GM12878 (cell line): Measurements from ENCODE around the gene MT3. TPM values are rescaled to one million over a fixed set of nuclear protein-coding genes. Genes with fewer than 3 reads are reported as not detected.

Experiments
- ATAC-seq: fragments of 200-7000 bp; cut with Tn5 transposase; 3 replicates; pipeline ENCODE4 v1.9.1; 2020; ENCODE audit warnings: mild to moderate bottlenecking, moderate library complexity
- BruUV-seq: library from RNA; stranded (reverse); fragments of 400-500 nt; replicated peaks from 2 replicates; lab custom pipeline; 2021; lab: Mats Ljungman, UMichigan
- CTCF ChIA-PET: fragments of 300-600 bp; sonication (Branson Sonifier 250); formaldehyde crosslinking; extraction: SDS; loops from one replicate; lab custom pipeline; 2021; ENCODE audit warnings: inconsistent platforms; lab: Yijun Ruan, JAX
- POLR2A ChIA-PET: fragments of 350-600 bp; formaldehyde crosslinking; extraction: SDS; loops from one replicate; lab custom pipeline; 2021; ENCODE audit warnings: inconsistent platforms; lab: Charles Lee
- RAD21 ChIA-PET: fragments of 300-600 bp; sonication (Branson Sonifier 250); formaldehyde crosslinking; loops from one replicate; lab custom pipeline; 2023; ENCODE audit warnings: antibody characterized with exemption; ENCODE audit not compliant: unreplicated experiment; lab: Charles Lee
- SMC1A ChIA-PET: fragments of 300-600 bp; sonication (Branson Sonifier 250); formaldehyde crosslinking; loops from one replicate; lab custom pipeline; 2023; ENCODE audit not compliant: unreplicated experiment, uncharacterized antibody; lab: Charles Lee
- DNase-seq: peaks from one replicate; pipeline ENCODE4 v3.0.0-alpha.2; 2011; ENCODE audit warnings: low read depth, low spot score
- FAIRE-seq: peaks from 3 replicates; lab custom pipeline; 2011; peaks lifted over from hg19 to GRCh38; lab: Jason Lieb, UNC
- H2AFZ ChIP-seq: 2 replicates; pipeline ENCODE4 v1.6.0; 2011; ENCODE audit warnings: low read depth, low read length, control low read depth; ENCODE audit not compliant: control insufficient read depth
- H3K27ac ChIP-seq: 2 replicates; pipeline ENCODE4 v1.5.1; 2011; ENCODE audit warnings: control low read depth; ENCODE audit not compliant: control insufficient read depth, insufficient read depth
- H3K27me3 ChIP-seq, 2 experiments: replicated peaks in 1 of 2; 2 replicates each; pipeline versions ENCODE4 v1.6.0 to v1.6.1; 2011; ENCODE audit warnings: low read length in 1 of 2; ENCODE audit not compliant: control insufficient read depth in 2 of 2, insufficient read depth in 2 of 2
- H3K36me3 ChIP-seq, 2 experiments: 2 replicates each; pipeline ENCODE4 v1.5.1; 2011; ENCODE audit warnings: low read length in 1 of 2; ENCODE audit not compliant: control insufficient read depth in 2 of 2, insufficient read depth in 2 of 2
- H3K4me1 ChIP-seq: 2 replicates; pipeline ENCODE4 v1.6.1; 2011; ENCODE audit warnings: mild to moderate bottlenecking, low read length, moderate library complexity, mixed read lengths; ENCODE audit not compliant: control insufficient read depth, insufficient read depth
- H3K4me2 ChIP-seq: 2 replicates; pipeline ENCODE4 v1.6.0; 2011; ENCODE audit warnings: control low read depth; ENCODE audit not compliant: control insufficient read depth, insufficient read depth
- H3K4me3 ChIP-seq: fragments of 200-600 bp; sonication (generic); 2 replicates; pipeline ENCODE4 v1.5.1; 2016
- H3K79me2 ChIP-seq: 2 replicates; pipeline ENCODE4 v1.6.0; 2011; ENCODE audit warnings: low read length; ENCODE audit not compliant: control insufficient read depth, insufficient read depth
- H3K9ac ChIP-seq: 2 replicates; pipeline ENCODE4 v1.8.0; 2011; ENCODE audit warnings: low read length, control low read depth, mixed read lengths; ENCODE audit not compliant: control insufficient read depth, insufficient read depth
- H3K9me3 ChIP-seq: replicated peaks from 3 replicates; pipeline ENCODE4 v1.5.1; 2011; ENCODE audit warnings: mild to moderate bottlenecking, low read length; ENCODE audit not compliant: control insufficient read depth, insufficient read depth
- H4K20me1 ChIP-seq: 2 replicates; pipeline ENCODE4 v1.6.0; 2011; ENCODE audit not compliant: control insufficient read depth, insufficient read depth
- ATF7 ChIP-seq: fragments of 450-650 bp; IDR thresholded peaks from 2 replicates; pipeline ENCODE4 v1.6.1; 2016; ENCODE audit warnings: low read depth, mild to moderate bottlenecking
- CEBPZ ChIP-seq: fragments of 150-350 bp; IDR thresholded peaks from 2 replicates; pipeline ENCODE4 v1.6.1; 2016; ENCODE audit warnings: low read depth, low read length
- CREB1 ChIP-seq: IDR thresholded peaks from 2 replicates; pipeline ENCODE4 v1.6.1; 2012; ENCODE audit warnings: low read depth, mild to moderate bottlenecking, inconsistent platforms
- E4F1 ChIP-seq: fragments of 450-650 bp; IDR thresholded peaks from 2 replicates; pipeline ENCODE4 v1.6.1; 2018; ENCODE audit warnings: borderline replicate concordance, mild to moderate bottlenecking; ENCODE audit not compliant: partially characterized antibody
- IRF3 ChIP-seq: fragments of 450-650 bp; IDR thresholded peaks from 2 replicates; pipeline ENCODE4 v1.6.1; 2014; ENCODE audit warnings: mild to moderate bottlenecking
- IRF5 ChIP-seq: fragments of 450-650 bp; IDR thresholded peaks from 2 replicates; pipeline ENCODE4 v1.6.1; 2017; ENCODE audit warnings: borderline replicate concordance
- POLR2A ChIP-seq: IDR thresholded peaks from 2 replicates; pipeline ENCODE4 v1.6.1; 2011; ENCODE audit warnings: low read depth, mild to moderate bottlenecking, low read length
- PRDM15 ChIP-seq: fragments of 450-650 bp; formaldehyde crosslinking; IDR thresholded peaks from 2 replicates; pipeline ENCODE4 v1.4.0; 2020; ENCODE audit warnings: mild to moderate bottlenecking, moderate library complexity
- RBBP5 ChIP-seq: fragments of 200-600 bp; sonication (generic); conservative IDR thresholded peaks from 2 replicates; pipeline ENCODE4 v1.6.1; 2016
- SUZ12 ChIP-seq: fragments of 200-600 bp; sonication (generic); IDR thresholded peaks from one replicate; pipeline ENCODE4 v1.6.1; 2018; ENCODE audit warnings: antibody characterized with exemption, mild to moderate bottlenecking; ENCODE audit not compliant: unreplicated experiment
- ZNF207 ChIP-seq: fragments of 450-650 bp; IDR thresholded peaks from 2 replicates; pipeline ENCODE4 v1.6.1; 2014; ENCODE audit warnings: antibody characterized with exemption, mild to moderate bottlenecking, borderline replicate concordance
- WGBS: methylation state at CpG from one replicate; pipeline ENCODE4 v1.1.6; 2016; ENCODE audit warnings: low lambda C conversion rate; ENCODE audit not compliant: insufficient replicate concordance, insufficient coverage; ENCODE audit errors: missing lambda C conversion rate; 5-methylcytosine and 5-hydroxymethylcytosine counted together
- in situ Hi-C: fragments of 300-500 bp; cut with MboI; formaldehyde crosslinking; loops from 9 replicates; pipeline ENCODE4 v1.14.3; 2018; ENCODE audit warnings: mixed read lengths
- intact Hi-C: fragments of 100-400 bp; cut with micrococcal nuclease; formaldehyde crosslinking; loops from one replicate; pipeline ENCODE4 v1.14.2; 2022; ENCODE audit not compliant: unreplicated experiment
- polyA plus RNA-seq, 11 experiments: library from polyadenylated mRNA; depleted of rRNA in 4 of 11; unstranded in 6 of 11; stranded (reverse) in 5 of 11; fragments of >200 nt; fragmentation: Nextera tagmentation in 4 of 11; fragmentation: Illumina TruSeq in 1 of 11; extraction: Ambion mirVana in 4 of 11; extraction: Trizol in 1 of 11; gene quantifications; 1 replicate in 1 of 11; 2 replicates in 10 of 11; pipeline versions ENCODE4 v1.2.1 to v1.2.3, GENCODE V29; 2011 to 2016; ENCODE audit warnings: inconsistent platforms in 2 of 11, missing spikeins in 2 of 11, low read depth in 1 of 11
- total RNA-seq, 4 experiments: library from RNA; depleted of rRNA in 3 of 4; stranded (reverse); fragments of >200 nt in 3 of 4; fragmentation: Illumina TruSeq in 1 of 4; extraction: Trizol in 1 of 4; gene quantifications; 2 replicates each; pipeline versions ENCODE4 v1.2.1 to v1.2.3, GENCODE V29; 2013 to 2021

The MT3 gene
- total and polyA plus RNA-seq, 10 of the 15 experiments (the other 5 are each of a cell fraction or from before 2014, with no cell fraction given), result 0.41 TPM; not detected in 9

GRCh38 chr16:56559109-56559508 is 30.2 kb upstream of the MT3 start (continued):
- TF ChIP-seq IRF5, result no peak
- TF ChIP-seq ZNF207, result no peak
- no peak for TF ChIP-seq SUZ12
- no peak for TF ChIP-seq POLR2A
- no peak for TF ChIP-seq E4F1
- TF ChIP-seq ATF7, result no peak

GRCh38 chr16:56560447-56560846 is 28.9 kb upstream of the MT3 start:
- Histone ChIP-seq H3K4me1 (no peaks in the 10 kb centered on the region), H3K4me2 (no peak overlapping the region), H3K9me3 (no peaks in the 10 kb centered on the region), H2AFZ (no peak overlapping the region), H3K4me3 (no peak overlapping the region), H3K79me2 (no peaks in the 10 kb centered on the region), H3K36me3 (no peaks in the 10 kb centered on the region), H3K27me3 (no peaks in the 10 kb centered on the region; a peak in 2 of 4 replicates), H3K27ac (no peak overlapping the region), H3K9ac (no peak overlapping the region), H4K20me1 (no peaks in the 10 kb centered on the region)
- ATAC-seq, result no peak
- ChIA-PET SMC1A (interaction anchor here (1.3 kb wide), 1 partner anchor 13 kb away, joined by 4 read pairs; no protein-coding TSS in a partner anchor), CTCF (interaction anchor here (1.6 kb wide), 1 partner anchor 141 kb away, joined by 3 read pairs; no protein-coding TSS in a partner anchor), RAD21 (no interaction called here), POLR2A (no interaction called here)
- 46% methylated on average over 1 of the region's 1 CpG for WGBS
- no peak for FAIRE-seq
- intact Hi-C loops, result no loop called here
- in situ Hi-C loops, result no loop called here
- BruUV-seq, result no TSS peak
- no peak for DNase-seq
- TF ChIP-seq CREB1, result no peak
- no peak for TF ChIP-seq IRF3
- no peak for TF ChIP-seq PRDM15 (CRISPR knock-in tag)
- TF ChIP-seq CEBPZ, result no peak
- no peak for TF ChIP-seq RBBP5
